K562 (cell line): ENCODE results near the gene COQ4. TPM values are rescaled to one million over a fixed set of nuclear protein-coding genes. Genes with fewer than 3 reads are reported as not detected.

Experiments used
- BRD4 ChIP-seq: fragments of 200-600 bp; sonication (generic); IDR thresholded peaks from 2 replicates; pipeline ENCODE4 v1.6.1; 2017; ENCODE audit warnings: inconsistent platforms
- CHD1 ChIP-seq: fragments of 200-600 bp; sonication (generic); IDR thresholded peaks from one replicate; pipeline ENCODE4 v1.6.1; 2012; ENCODE audit warnings: mild to moderate bottlenecking, moderate library complexity, low read length, inconsistent platforms
- CREB1 ChIP-seq, 2 experiments: sonication (generic) in 1 of 2; formaldehyde crosslinking in 1 of 2; IDR thresholded peaks; 2 replicates each; pipeline versions ENCODE4 v1.6.1 to v1.8.0; 2012 to 2022; ENCODE audit warnings: inconsistent platforms in 1 of 2, mild to moderate bottlenecking in 1 of 2, missing genetic modification reagents in 1 of 2, moderate library complexity in 1 of 2
- DACH1 ChIP-seq: fragments of 450-650 bp; IDR thresholded peaks from 2 replicates; pipeline ENCODE4 v1.6.1; 2018; ENCODE audit not compliant: partially characterized antibody
- DEAF1 ChIP-seq: fragments of 450-650 bp; formaldehyde crosslinking; IDR thresholded peaks from 2 replicates; pipeline ENCODE4 v1.4.0; 2020; ENCODE audit warnings: mild to moderate bottlenecking, moderate library complexity
- ELK3 ChIP-seq: fragments of 450-650 bp; formaldehyde crosslinking; IDR thresholded peaks from 2 replicates; pipeline ENCODE4 v1.4.0; 2020; ENCODE audit warnings: mild to moderate bottlenecking
- GATA2 ChIP-seq: sonication (generic); formaldehyde crosslinking; IDR thresholded peaks from 2 replicates; pipeline ENCODE4 v1.4.0; 2020; ENCODE audit warnings: mild to moderate bottlenecking, missing genetic modification reagents
- GTF3C2 ChIP-seq: IDR thresholded peaks from 3 replicates; pipeline ENCODE4 v1.6.1; 2011; ENCODE audit warnings: borderline replicate concordance, mild to moderate bottlenecking, moderate library complexity; ENCODE audit not compliant: insufficient read length; ENCODE audit errors: extremely low read depth
- IFI16 ChIP-seq: fragments of 250-450 bp; sonication (Bioruptor Pico); IDR thresholded peaks from 2 replicates; pipeline ENCODE4 v2.1.2; 2022; ENCODE audit warnings: mild to moderate bottlenecking, inconsistent platforms
- KDM2B ChIP-seq: fragments of 250-450 bp; sonication (Bioruptor Pico); IDR thresholded peaks from 2 replicates; pipeline ENCODE4 v1.8.0; 2021; ENCODE audit warnings: mild to moderate bottlenecking, moderate library complexity
- KDM4B ChIP-seq, 2 experiments: fragments of 450-650 bp in 1 of 2; sonication (generic) in 1 of 2; IDR thresholded peaks; 2 replicates each; pipeline ENCODE4 v1.6.1; 2016 to 2017; ENCODE audit warnings: borderline replicate concordance in 2 of 2, antibody characterized with exemption in 1 of 2, low read depth in 1 of 2, mild to moderate bottlenecking in 1 of 2
- NKRF ChIP-seq: fragments of 450-650 bp; IDR thresholded peaks from 2 replicates; pipeline ENCODE4 v1.6.1; 2016; ENCODE audit warnings: borderline replicate concordance
- RAD21 ChIP-seq, 2 experiments: fragments of 250-450 bp in 1 of 2; fragments of 450-650 bp in 1 of 2; sonication (Bioruptor Pico) in 1 of 2; formaldehyde crosslinking in 1 of 2; IDR thresholded peaks in 1 of 2; conservative IDR thresholded peaks in 1 of 2; 2 replicates each; pipeline versions ENCODE4 v1.4.0 to v1.8.0; 2020 to 2022; ENCODE audit warnings: mild to moderate bottlenecking in 2 of 2, moderate library complexity in 1 of 2
- SMAD2 ChIP-seq: fragments of 150-350 bp; IDR thresholded peaks from 2 replicates; pipeline ENCODE4 v1.6.1; 2014; ENCODE audit warnings: low read depth, mild to moderate bottlenecking, low read length
- SMAD4 ChIP-seq: fragments of 250-450 bp; sonication (Bioruptor Pico); conservative IDR thresholded peaks from 2 replicates; pipeline ENCODE4 v1.8.0; 2021; ENCODE audit warnings: inconsistent platforms, mild to moderate bottlenecking, moderate library complexity
- ZNF551 ChIP-seq: fragments of 250-450 bp; sonication (Bioruptor Pico); IDR thresholded peaks from 2 replicates; pipeline ENCODE4 v1.5.0; 2021; ENCODE audit warnings: mild to moderate bottlenecking, moderate library complexity
- ZNF586 ChIP-seq: fragments of 450-650 bp; formaldehyde crosslinking; conservative IDR thresholded peaks from 2 replicates; pipeline ENCODE4 v1.4.0; 2020; ENCODE audit warnings: mild to moderate bottlenecking, moderate library complexity
- ZNF655 ChIP-seq: fragments of 250-450 bp; sonication (Bioruptor Pico); IDR thresholded peaks from 2 replicates; pipeline ENCODE4 v1.5.0; 2021
- polyA plus RNA-seq, 8 experiments: library from polyadenylated mRNA; depleted of rRNA in 4 of 8; stranded (reverse) in 5 of 8; unstranded in 3 of 8; fragments of >200 nt; fragmentation: Nextera tagmentation in 2 of 8; fragmentation: Illumina TruSeq in 1 of 8; extraction: Ambion mirVana in 2 of 8; extraction: Trizol in 1 of 8; gene quantifications; 2 replicates each; pipeline versions ENCODE4 v1.2.1 to v1.2.3, GENCODE V29; 2011 to 2014; ENCODE audit warnings: inconsistent platforms in 1 of 8, missing spikeins in 1 of 8
- total RNA-seq, 7 experiments: library from RNA; depleted of rRNA in 6 of 7; stranded (reverse); fragments of >200 nt in 6 of 7; fragmentation: Illumina TruSeq in 2 of 7; extraction: Trizol in 2 of 7; gene quantifications; 2 replicates each; pipeline versions ENCODE4 v1.2.1 to v1.2.3, GENCODE V29; 2011 to 2021; ENCODE audit warnings: low replicate concordance in 1 of 7

COQ4 gene
- total and polyA plus RNA-seq, 9 of the 15 experiments (the other 6 are each of a cell fraction or from before 2014, with no cell fraction given): 9.1 to 135 (median 67.2) TPM

GRCh38 chr9:128275198-128276007 lies 47.2 kb upstream of the COQ4 start, which contains the start of gene GOLGA2 (continued):
- TF ChIP-seq ELK3 (CRISPR knock-in tag): no peak
- TF ChIP-seq KDM2B (CRISPR knock-in tag): 0 out of 2 replicates have a peak, but pooled peaks have one; percentile 48
- no peak for TF ChIP-seq ZNF655 (CRISPR knock-in tag)
- no peak for TF ChIP-seq GTF3C2
- TF ChIP-seq RAD21 (CRISPR knock-in tag; conservative IDR thresholded peaks at IDR 0.05 in 1 of 2, IDR thresholded peaks at IDR 0.05 in 1 of 2): no peak
- peak; percentile 95 for TF ChIP-seq CHD1
- peak; percentile 100 for TF ChIP-seq BRD4
- TF ChIP-seq DEAF1 (CRISPR knock-in tag): no peak
- no peak for TF ChIP-seq CREB1 (IDR thresholded peaks at IDR 0.05)
- no peak for TF ChIP-seq CREB1 (CRISPR knock-in tag; IDR thresholded peaks at IDR 0.05)
- TF ChIP-seq SMAD2: no peak
- peak; percentile 64 for TF ChIP-seq SMAD4
- no peak for TF ChIP-seq NKRF
- no peak for TF ChIP-seq ZNF551 (CRISPR knock-in tag)
- TF ChIP-seq GATA2 (CRISPR knock-in tag): no peak
- TF ChIP-seq DACH1: no peak
- TF ChIP-seq ZNF586 (CRISPR knock-in tag): no peak
- TF ChIP-seq KDM4B (IDR thresholded peaks at IDR 0.05; ENCODE audit: borderline replicate concordance in 2 of 2, low read depth in 1 of 2): no peak
- no peak for TF ChIP-seq IFI16 (CRISPR knock-in tag)
